Vagina (tissue), 2 donors: Measurements from ENCODE around the gene DYRK1B.

ENCODE experiments used
- CTCF ChIP-seq, 3 experiments: fragments of 450-650 bp in 2 of 3; fragments of 200-600 bp in 1 of 3; sonication (generic) in 1 of 3; IDR thresholded peaks; one replicate each; pipeline ENCODE4 v1.5.1; 2017 to 2019; ENCODE audit warnings: antibody characterized with exemption in 3 of 3, mild to moderate bottlenecking in 2 of 3, moderate library complexity in 2 of 3
- POLR2AphosphoS5 ChIP-seq, 2 donors: sonication (generic); formaldehyde crosslinking; IDR thresholded peaks; one replicate each; pipeline ENCODE4 v1.9.0; 2017; ENCODE audit warnings: antibody characterized with exemption in 2 of 2, mild to moderate bottlenecking in 2 of 2, low read depth in 1 of 2; ENCODE audit not compliant: insufficient read depth in 1 of 2

DNA sequence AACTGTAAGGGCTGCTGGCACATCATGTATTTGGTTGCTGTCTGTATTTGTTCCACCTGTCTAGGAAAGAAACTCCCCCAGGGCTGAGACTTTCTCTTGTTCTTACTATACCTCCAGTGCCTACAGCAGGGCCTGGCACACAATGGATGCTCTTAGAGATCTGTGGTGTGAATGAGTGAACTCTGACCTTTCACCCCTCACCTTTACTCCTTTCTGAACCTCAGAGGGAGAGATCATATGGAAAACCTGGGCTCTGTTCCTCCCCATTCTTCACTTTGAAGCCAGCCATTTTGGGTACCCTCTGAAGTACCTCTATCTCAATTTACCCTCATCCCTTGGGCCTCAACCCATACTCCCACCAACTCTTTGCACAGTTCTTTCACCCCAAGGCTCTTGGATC lies 3.1 kb downstream of the DYRK1B start:
- TF ChIP-seq CTCF (IDR thresholded peaks at IDR 0.05) (no peak), POLR2AphosphoS5 (IDR thresholded peaks at IDR 0.05; ENCODE audit: insufficient read depth in 1 of 2, low read depth in 1 of 2) (no peak)
